DMS153 (cell line): ENCODE measurements around the gene ANKRD1.
"Not testable (repeated sequence)": the region's sequence is repeated elsewhere in the genome, so short reads cannot be mapped to it uniquely, and the experiment has no call there.

Experiments used
- DNase-seq: peaks from one replicate; lab custom pipeline; 2025; lab: John Stamatoyannopoulos, UW

Gene ANKRD1

GRCh38 chr10:90920986-90921666 lies at the start of gene ANKRD1:
Gene ANKRD1, minus strand, starts transcription at chr10:90921087. Its CDS starts 60 bp downstream, at chr10:90921027.
- no peak for DNase-seq

DNA sequence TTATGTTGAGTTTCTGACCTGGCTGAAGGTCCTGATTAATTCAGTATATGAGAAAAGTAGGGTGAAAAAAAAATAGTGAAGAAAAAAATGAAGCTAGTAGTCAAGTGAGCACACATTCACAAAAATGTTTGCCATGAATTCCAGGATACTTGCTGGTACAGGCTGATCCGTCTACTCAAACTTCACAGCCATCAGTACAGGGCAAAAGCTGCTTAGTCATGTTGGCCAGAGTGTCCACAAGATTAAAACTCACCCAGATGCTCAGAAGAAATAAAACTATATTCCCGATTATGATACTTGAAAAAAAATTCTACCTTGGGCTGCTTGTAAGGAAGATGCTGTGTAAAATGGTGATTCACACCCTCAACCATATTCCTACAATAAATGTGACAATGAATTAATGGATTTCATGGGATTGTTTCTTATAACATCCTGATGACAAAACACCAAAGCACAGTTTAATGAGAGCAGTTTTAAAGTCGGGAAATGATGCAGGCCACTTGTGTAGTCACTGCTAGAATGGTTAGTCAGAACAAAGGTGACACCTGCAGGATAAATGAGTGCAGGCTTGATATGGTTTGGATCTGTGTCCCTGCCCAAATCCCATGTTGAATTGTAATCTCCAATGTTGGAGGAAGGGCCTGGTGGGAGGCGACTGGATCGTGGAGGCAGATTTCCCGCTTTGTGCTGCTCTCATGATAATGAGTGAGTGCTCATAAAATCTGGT lies 49.2 kb upstream of the ANKRD1 start:
- DNase-seq, result no peak

DNA sequence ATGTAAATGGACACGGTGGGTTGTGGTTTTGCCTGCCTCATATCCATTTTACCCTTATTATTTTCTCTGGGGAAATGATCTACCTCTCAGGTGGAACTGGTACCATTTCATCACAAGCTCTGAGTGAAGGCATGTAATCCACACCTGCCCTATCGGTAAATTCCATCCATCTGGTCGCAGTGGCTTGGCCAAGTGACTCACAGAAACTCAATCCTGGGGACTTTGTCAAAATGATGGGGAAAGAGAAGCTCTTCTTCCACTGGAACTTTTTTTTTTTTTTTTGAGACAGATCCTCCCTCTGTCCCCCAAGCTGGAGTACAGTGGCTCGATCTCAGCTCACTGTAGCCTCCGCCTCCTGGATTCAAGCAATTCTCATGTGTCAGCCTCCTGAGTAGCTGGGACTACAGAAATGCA lies 48.2 kb upstream of the ANKRD1 start:
- no peak for DNase-seq

DNA sequence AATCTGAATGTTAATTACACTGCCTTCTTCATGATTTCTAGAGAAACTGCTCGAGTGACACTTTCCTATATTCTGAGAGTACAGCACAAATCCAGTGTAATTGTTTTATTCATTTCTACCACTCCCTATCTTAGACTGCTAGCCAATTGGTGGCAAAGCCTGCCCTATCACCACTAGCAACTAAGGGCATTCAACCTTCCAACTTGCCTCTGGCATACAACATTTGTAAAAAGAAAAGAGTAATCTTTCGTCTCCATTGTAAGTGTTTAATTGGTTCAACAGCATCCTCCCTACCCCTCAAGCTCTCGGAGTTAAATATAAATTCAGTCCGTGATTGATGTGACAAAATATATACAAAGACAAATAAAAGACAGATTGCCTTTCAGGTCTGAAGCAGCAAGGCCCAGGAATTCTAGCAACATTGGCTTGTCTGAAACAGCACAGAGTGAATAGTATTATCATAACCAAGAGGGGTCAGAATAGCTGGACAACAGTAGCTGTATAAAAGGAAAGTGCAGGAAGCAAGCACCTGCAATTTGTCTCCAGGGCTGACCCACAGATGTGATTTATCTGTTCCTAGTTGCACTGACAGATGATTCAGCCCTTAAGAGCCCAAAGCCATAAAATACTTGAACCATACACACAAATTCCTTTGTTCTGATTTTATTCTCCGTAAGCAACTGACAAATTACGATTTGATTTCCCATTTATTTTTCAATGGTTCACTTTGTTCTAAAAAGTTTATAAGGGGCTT lies 47.6 kb upstream of the ANKRD1 start:
- no peak for DNase-seq

DNA sequence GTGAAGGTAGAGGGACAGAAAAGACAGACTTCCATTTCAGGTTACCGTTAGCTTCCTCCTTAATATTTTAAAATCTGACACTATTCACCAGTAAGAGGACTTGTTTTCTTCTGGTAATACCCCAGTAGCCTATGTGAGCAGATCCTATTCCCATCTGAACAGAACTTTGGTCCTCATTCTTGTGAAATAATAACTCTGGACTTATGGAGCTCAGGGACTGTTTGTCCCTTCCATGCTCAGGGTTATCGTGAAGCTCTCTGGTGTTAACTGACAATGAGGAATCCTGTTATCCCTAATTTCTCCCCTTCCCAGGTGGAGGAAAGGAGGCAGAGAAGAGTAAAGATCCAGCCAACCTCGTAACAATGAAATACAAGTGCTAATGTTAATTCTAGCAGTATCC lies 47.0 kb upstream of the ANKRD1 start:
- no peak for DNase-seq

- DNase-seq, result no peak
Observed at GRCh38 chr10:90966146-90966545, 45.3 kb upstream of the ANKRD1 start.

DNA sequence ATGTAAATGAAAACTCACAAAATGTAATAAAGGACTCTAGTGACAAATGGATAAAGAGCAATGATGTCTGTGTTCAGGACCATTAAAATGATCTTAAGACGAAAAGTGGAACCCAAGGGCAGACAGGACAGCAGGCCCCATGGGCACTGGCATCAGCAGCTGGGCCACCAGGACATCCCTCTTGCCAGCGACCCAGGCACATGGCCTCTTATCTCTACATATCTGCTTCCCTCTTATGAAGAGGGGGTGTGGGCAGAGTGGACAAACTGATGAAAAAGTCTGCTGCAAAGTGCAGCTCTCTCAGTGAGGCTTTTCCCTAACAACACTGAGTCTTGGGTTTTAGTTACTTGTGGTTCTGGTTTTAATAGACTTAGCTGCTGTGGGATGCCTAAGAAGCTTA lies 44.8 kb upstream of the ANKRD1 start:
- no peak for DNase-seq

DNA sequence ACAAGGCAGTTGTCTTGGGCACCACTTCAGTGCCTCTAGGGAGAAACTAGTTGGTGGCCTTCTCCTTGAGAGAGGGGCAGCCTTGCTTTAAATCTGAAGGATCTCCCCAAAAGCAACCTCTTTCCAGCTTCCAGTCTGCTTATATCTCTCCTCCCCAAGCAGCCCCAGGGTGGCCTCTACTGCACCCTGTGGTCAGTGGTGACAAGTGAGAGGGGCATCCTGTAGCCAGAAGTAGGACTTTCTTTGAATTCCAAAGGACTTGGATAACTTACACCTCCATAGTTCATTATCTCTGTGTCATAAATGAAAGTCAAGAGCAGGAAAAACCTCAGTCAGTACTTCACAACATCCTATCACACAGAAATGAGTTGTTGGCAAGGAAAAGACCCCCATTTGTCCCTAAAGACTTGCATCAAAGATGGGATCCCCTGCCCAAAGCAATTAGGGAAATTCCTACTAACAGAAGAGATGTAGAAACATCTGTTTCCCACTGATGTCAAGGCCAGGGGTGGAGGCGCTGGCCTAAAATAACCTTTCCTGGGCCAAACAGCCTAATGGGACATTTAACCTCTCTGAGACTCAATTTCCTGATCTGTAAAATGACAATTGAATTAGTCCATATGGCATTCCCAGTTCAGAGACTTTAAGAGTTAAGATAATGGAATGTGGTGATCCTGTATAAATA lies 44.0 kb upstream of the ANKRD1 start:
- no peak for DNase-seq

GRCh38 chr10:90963331-90963730 lies 42.4 kb upstream of the ANKRD1 start:
- no peak for DNase-seq

DNA sequence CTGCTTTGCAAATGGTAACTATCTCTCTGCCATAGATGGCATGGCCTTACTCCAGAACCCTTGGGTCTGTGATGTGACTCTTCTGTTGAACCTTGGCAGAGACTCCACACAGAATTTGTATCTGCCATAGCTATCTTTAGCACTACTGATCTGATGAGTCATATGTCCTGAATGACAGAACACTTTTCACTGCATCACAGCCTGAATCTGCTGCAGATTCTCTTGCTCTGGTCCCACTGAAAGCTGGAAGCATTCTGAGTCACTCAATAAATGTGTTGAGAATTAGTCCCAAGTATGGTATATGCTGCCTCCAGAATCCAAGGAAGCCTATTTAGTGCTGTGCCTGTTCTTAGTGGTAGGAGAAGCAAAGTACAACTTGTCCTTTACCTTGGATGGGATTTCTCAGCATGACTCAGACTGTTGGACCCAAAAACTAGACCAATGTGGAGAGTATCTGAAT lies 39.5 kb upstream of the ANKRD1 start:
- DNase-seq, result no peak

DNA sequence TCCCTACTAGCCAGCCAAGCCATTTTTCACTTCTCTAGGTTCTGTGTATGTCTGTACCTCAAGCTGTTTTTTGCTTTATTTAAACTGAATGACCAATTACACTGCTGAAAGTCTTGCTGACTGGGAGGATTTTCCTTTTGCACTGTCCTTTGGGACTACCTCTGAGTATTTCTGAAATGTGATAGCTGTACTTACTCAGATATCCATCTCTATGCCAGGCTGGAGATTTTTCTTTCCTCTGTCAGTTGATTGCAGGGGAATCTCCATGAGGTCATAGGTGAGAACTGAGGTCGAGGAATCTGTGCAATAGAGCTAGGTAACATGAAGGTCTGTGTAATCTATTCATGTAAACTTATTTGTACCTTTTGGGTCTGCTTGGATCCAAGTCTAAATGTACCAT lies 38.9 kb upstream of the ANKRD1 start:
- no peak for DNase-seq

DNA sequence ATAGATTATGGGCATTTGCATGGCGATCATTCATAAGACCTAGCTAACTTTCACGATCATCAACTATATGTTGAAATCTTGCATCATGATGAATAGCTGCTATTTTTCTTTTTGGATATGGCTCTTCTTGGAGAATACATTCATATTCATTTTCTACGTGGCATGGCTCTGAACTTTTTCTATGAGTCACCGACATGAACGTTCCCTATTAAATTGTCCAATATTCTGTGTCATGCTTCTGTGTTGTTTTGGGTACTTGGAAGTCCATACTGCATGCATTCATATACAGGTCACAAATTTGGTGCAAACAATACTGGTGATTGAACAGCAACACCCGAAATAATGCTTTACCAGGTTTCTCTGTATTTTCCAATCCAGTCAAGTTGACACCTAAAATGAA lies 37.9 kb upstream of the ANKRD1 start:
- DNase-seq, result no peak

DNA sequence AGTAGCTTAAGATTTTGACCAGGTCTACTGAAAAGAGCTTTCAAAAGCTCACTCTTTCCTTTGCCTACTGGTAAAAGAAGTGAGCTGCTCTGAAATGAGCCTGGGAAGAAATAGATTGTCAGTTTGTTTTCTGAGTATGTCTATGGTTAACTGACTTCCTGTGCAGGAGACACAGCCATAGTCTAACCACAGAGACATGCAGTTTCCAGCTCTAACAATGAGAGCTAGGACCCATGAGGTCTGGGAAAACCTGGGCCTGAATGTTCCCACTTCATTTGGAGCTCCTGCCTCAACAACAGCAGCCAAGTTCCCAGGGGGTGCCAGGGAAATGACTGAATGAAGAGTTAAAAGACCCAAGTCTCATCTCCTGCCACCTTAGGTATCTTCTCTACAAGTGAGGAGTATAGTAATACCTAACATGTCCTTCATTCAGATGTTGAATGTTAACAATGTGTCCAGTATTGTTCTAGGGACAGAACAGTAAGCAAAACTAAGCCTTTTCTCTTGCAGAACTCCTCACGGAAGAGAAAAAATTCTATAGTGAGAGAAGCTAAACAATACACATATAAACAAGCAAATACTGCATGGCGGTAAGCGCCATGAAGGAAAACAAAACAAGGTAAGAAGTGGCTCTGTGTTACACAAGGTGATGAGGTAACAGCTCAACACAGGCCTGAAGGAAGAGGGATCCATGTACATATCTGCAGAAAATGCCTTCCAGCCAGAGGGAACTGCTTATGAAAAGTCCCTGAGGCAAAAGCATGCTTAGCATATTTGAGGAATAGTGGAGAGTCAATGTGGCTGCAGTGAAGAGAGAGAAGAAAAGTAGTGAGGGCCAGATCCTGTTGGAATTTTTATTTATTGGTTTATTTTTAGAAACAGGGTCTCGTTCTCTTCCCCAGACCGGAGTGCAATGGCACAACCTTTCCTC lies 26.4 kb upstream of the ANKRD1 start:
- no peak for DNase-seq

DNA sequence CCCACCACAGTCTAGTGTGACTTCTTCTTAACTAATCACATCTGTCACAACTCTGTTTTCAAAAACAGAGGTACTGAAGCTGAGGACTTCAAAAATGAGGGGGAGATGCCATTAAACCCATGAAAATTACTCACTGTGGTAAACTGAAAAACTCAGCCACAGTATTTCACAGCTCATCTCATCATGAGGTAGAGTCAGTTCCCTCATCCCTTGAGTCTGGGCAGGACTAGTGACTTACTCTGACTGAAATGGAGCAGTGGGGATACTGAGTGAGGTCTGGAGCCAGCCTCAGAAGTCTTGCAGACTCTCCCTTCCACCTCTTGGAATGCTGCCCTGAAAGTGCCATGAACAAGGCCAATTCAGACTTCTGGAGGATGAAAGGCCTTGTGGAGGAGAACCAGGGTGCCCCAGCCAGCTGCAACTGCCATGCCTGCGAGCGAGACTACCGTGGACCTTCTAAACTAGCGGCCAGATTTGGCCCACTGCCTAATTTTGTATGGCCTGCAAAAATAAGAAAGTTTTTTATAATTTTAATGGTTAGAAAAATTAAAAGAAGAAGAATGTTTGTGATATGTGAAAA lies 24.7 kb upstream of the ANKRD1 start:
- DNase-seq, result no peak

DNA sequence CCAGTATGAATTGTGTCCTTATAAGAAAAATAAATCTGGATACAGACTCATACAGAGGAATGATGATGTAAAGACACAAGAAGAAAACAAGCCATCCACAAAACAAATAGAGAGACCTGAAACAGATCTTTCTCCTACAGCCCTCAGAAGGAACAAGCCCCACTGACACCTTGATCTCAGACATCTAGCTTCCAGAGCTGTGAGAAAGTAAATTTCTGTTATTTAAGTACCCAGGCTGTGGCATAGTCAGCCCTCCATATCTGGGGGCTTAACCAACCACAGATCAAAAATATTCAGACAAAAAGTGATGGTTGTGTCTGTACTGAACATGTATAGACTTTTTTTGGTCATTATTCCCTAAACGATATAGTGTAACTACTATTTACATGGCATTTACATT lies 23.9 kb upstream of the ANKRD1 start:
- DNase-seq, result no peak

GRCh38 chr10:90942980-90943379 lies 22.1 kb upstream of the ANKRD1 start:
- DNase-seq, result not testable (repeated sequence)

DNA sequence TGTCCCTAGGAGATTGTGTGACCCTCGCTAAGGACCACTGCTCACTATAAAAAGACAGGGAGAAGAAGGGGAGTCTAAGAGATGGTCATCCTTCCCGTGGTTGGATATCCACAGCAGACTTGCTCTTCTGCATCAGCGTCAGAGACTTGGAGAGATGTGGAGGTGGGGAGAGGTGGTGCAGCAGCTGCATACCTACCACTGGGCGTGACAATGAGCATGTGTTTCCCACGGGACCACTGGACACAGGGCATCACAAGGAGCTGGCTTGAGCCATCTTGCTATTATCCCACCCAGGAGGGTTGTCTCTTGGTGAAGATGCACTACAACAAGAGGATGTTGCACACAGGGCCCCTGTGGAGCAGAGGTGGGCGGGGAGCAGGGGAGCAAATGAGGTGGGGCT lies 18.8 kb upstream of the ANKRD1 start:
- DNase-seq, result no peak

- no peak for DNase-seq
Observed at GRCh38 chr10:90939116-90939515, 18.2 kb upstream of the ANKRD1 start.

DNA sequence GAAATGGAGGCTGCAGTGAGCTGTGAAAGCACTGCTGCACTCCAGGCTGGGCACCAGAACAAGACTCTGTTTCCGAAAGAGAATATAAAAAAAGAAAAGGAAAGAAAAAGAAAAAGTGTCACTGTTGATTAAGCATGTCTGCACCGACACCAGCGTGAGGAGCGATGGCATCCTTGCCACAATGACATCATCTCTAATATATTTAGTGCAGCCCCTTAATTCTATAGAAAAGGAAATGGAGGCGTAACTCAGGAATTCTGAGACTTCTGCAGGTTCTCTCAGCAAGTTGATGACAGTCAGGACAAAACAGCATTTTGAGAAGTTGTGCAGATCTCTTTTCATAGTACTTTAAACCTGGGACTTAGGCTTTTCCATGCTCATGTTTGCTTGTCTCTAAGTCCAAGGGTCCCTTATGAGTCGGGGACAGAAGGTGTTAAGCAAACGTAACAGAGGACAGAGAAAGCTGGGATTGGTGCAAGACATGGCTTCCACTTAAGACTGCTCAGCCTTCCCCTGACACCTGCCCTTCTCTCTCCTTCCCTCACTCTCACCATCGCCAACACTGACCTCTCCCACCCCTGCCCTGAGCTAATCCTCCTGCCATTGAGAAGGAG lies 16.9 kb upstream of the ANKRD1 start:
- no peak for DNase-seq

DNA sequence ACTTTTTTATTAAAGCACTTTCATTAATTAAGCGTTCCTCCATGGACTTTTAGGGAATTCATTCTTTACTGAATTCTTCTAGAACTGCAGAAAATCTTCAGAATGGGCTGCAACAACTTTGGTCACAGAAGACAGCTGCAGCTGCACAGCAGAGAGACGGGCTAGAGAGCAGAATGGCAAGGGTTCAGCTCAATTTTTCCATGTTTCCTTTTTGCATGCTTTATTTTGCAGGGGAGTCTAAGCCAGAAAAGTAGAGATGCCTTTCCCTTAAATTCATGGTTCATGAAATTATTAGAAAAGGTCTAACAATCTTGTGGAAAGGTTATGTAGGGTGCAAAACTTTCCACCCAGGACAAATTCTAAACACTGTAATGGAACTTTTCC lies 15.4 kb upstream of the ANKRD1 start:
- DNase-seq, result no peak
